Loucy (cell line): ENCODE data around the gene FDX1.

ENCODE experiments used
- H2AFZ ChIP-seq: fragments of 200-600 bp; sonication (generic); 2 replicates; pipeline ENCODE4 v1.6.0; 2016; ENCODE audit warnings: antibody characterized with exemption, mild to moderate bottlenecking, low read length, moderate library complexity
- H3F3A ChIP-seq: fragments of 200-600 bp; 2 replicates; pipeline ENCODE4 v1.6.0; 2016; ENCODE audit warnings: antibody characterized with exemption, low read depth, mild to moderate bottlenecking
- H3K27me3 ChIP-seq: fragments of 200-600 bp; sonication (generic); 2 replicates; pipeline ENCODE4 v1.6.1; 2014; ENCODE audit warnings: low read length, mild to moderate bottlenecking; ENCODE audit not compliant: insufficient read depth, poor library complexity, severe bottlenecking
- H3K36me3 ChIP-seq: fragments of 200-600 bp; sonication (generic); 2 replicates; pipeline ENCODE4 v1.6.1; 2016; ENCODE audit warnings: low read length; ENCODE audit not compliant: insufficient read depth
- H3K4me1 ChIP-seq: fragments of 200-600 bp; sonication (generic); 2 replicates; pipeline ENCODE4 v1.5.1; 2014; ENCODE audit warnings: low read length, mild to moderate bottlenecking; ENCODE audit not compliant: insufficient read depth, poor library complexity, severe bottlenecking
- H3K4me2 ChIP-seq: fragments of 200-600 bp; sonication (generic); 2 replicates; pipeline ENCODE4 v1.6.0; 2014; ENCODE audit warnings: antibody characterized with exemption, low read length, low read depth, mild to moderate bottlenecking; ENCODE audit not compliant: poor library complexity, severe bottlenecking
- H3K4me3 ChIP-seq: fragments of 200-600 bp; sonication (generic); 2 replicates; pipeline ENCODE4 v1.5.1; 2014; ENCODE audit warnings: low read length, mild to moderate bottlenecking, mixed read lengths; ENCODE audit not compliant: poor library complexity, severe bottlenecking
- H3K79me2 ChIP-seq: fragments of 200-600 bp; sonication (generic); 2 replicates; pipeline ENCODE4 v1.6.1; 2014; ENCODE audit warnings: low read length; ENCODE audit not compliant: insufficient read depth
- H3K9ac ChIP-seq: fragments of 200-600 bp; sonication (generic); 2 replicates; pipeline ENCODE4 v1.6.0; 2014; ENCODE audit warnings: mild to moderate bottlenecking, low read depth, low read length, moderate library complexity; ENCODE audit not compliant: poor library complexity, severe bottlenecking
- H3K9me2 ChIP-seq: fragments of 200-600 bp; sonication (generic); replicated peaks from 2 replicates; pipeline ENCODE4 v1.6.1; 2016; ENCODE audit warnings: low read depth, low read length, mixed read lengths
- H3K9me3 ChIP-seq: fragments of 200-600 bp; sonication (generic); 2 replicates; pipeline ENCODE4 v1.6.1; 2014; ENCODE audit warnings: mild to moderate bottlenecking, antibody characterized with exemption, low read length, low read depth; ENCODE audit not compliant: insufficient read depth
- H4K20me1 ChIP-seq: fragments of 200-600 bp; sonication (generic); 2 replicates; pipeline ENCODE4 v1.6.0; 2014; ENCODE audit warnings: antibody characterized with exemption, low read length, mild to moderate bottlenecking; ENCODE audit not compliant: insufficient read depth, poor library complexity, severe bottlenecking
- CTCF ChIP-seq: fragments of 200-600 bp; sonication (generic); conservative IDR thresholded peaks from 2 replicates; pipeline ENCODE4 v1.5.1; 2014; ENCODE audit warnings: mild to moderate bottlenecking, antibody characterized with exemption, low read length
- EZH2phosphoT487 ChIP-seq: fragments of 200-600 bp; IDR thresholded peaks from 2 replicates; pipeline ENCODE4 v1.6.1; 2018; ENCODE audit warnings: antibody characterized with exemption, mild to moderate bottlenecking, moderate library complexity, borderline replicate concordance

The FDX1 gene

GRCh38 chr11:110479108-110480101 is 49.7 kb downstream of the FDX1 start:
- no peaks in the 10 kb centered on the region for H4K20me1 ChIP-seq
- H2AFZ ChIP-seq = peak overlapping the region; percentile 56
- peaks cover 15% of the 10 kb centered on the region for H3K4me1 ChIP-seq

GRCh38 chr11:110481523-110481922 is 51.8 kb downstream of the FDX1 start:
- Histone ChIP-seq H4K20me1 (no peaks in the 10 kb centered on the region), H2AFZ (no peak overlapping the region), H3K9me3 (no peaks in the 10 kb centered on the region), H3K36me3 (no peaks in the 10 kb centered on the region), H3K9ac (no peak overlapping the region), H3F3A (no peaks in the 10 kb centered on the region), H3K27me3 (no peaks in the 10 kb centered on the region), H3K4me3 (no peak overlapping the region), H3K79me2 (no peaks in the 10 kb centered on the region), H3K4me2 (no peak overlapping the region), H3K4me1 (peaks cover 21% of the 10 kb centered on the region), H3K9me2 (no peaks in the 10 kb centered on the region)
- TF ChIP-seq EZH2phosphoT487 (no peak), CTCF (no peak)

More at GRCh38 chr11:110479108-110480101, 49.7 kb downstream of the FDX1 start:
- no peaks in the 10 kb centered on the region for H3K27me3 ChIP-seq
- no peaks in the 10 kb centered on the region for H3K79me2 ChIP-seq
- no peak overlapping the region for H3K4me3 ChIP-seq
- no peaks in the 10 kb centered on the region for H3K9me2 ChIP-seq
- no peaks in the 10 kb centered on the region for H3F3A ChIP-seq
- H3K36me3 ChIP-seq = no peaks in the 10 kb centered on the region
- peak overlapping the region; percentile 6 for H3K4me2 ChIP-seq
- H3K9me3 ChIP-seq = no peaks in the 10 kb centered on the region
- no peak for TF ChIP-seq CTCF
- no peak overlapping the region for H3K9ac ChIP-seq

DNA sequence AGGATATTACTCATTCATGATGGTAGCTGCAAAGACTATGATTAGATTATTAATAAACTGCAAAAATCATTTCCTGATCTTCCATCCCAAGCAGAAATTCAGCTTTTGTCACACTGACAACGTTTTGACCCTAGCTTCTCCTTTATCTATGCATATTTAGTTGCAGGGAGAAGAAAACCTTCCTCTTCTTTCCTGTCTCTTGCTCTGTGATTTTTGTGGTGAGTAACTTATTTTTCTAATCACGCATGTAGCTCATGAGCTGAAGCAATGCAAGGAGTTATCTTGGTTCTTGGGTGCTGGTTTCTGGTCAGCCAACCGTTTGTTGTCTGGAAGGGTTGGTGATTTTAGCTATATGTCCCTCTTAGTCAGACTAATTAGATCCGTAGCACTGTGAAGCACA is 56.4 kb downstream of the FDX1 start:
- Histone ChIP-seq H3K36me3 (no peaks in the 10 kb centered on the region), H3K27me3 (no peaks in the 10 kb centered on the region), H3K9me3 (no peaks in the 10 kb centered on the region), H3F3A (no peaks in the 10 kb centered on the region), H3K4me2 (no peak overlapping the region), H2AFZ (no peak overlapping the region), H3K4me1 (peaks cover 6% of the 10 kb centered on the region), H3K4me3 (no peak overlapping the region), H3K9ac (no peak overlapping the region), H3K9me2 (no peaks in the 10 kb centered on the region), H3K79me2 (no peaks in the 10 kb centered on the region), H4K20me1 (no peaks in the 10 kb centered on the region)
- TF ChIP-seq CTCF (no peak), EZH2phosphoT487 (no peak)
